Mesenchymal stem cell (in vitro differentiated cells and primary cell): ENCODE results near the gene NPFF.
A peak's percentile ranks its signal among the peaks of the same experiment; 100 is the strongest.

Source experiments
- DNase-seq: peaks from one replicate; pipeline ENCODE4 v3.0.0-alpha.2; 2013
- H2AFZ ChIP-seq: one replicate; pipeline ENCODE4 v1.6.1; 2013; ENCODE audit warnings: low read depth, mild to moderate bottlenecking, control low read depth, inconsistent platforms, low read length, moderate library complexity
- H2AK5ac ChIP-seq: 2 replicates; pipeline ENCODE4 v1.6.1; 2013; ENCODE audit warnings: low read length, moderate library complexity, mild to moderate bottlenecking, inconsistent platforms; ENCODE audit not compliant: severe bottlenecking
- H2BK120ac ChIP-seq: one replicate; pipeline ENCODE4 v1.6.1; 2013; ENCODE audit warnings: low read depth, mild to moderate bottlenecking, inconsistent platforms, low read length, moderate library complexity
- H2BK12ac ChIP-seq, 2 experiments: one replicate each; pipeline ENCODE4 v1.6.1; 2013; ENCODE audit warnings: inconsistent platforms in 2 of 2, low read length in 2 of 2, mild to moderate bottlenecking in 2 of 2, moderate library complexity in 2 of 2, control low read depth in 1 of 2
- H2BK15ac ChIP-seq: one replicate; pipeline ENCODE4 v1.6.1; 2013; ENCODE audit warnings: mild to moderate bottlenecking, low read depth, inconsistent platforms; ENCODE audit not compliant: poor library complexity, severe bottlenecking
- H2BK5ac ChIP-seq: 2 replicates; pipeline ENCODE4 v1.6.1; 2013; ENCODE audit warnings: low read depth, mild to moderate bottlenecking, low read length, control low read depth, inconsistent platforms; ENCODE audit not compliant: poor library complexity, severe bottlenecking
- H3K14ac ChIP-seq, 2 experiments: one replicate each; pipeline ENCODE4 v1.6.1; 2013; ENCODE audit warnings: inconsistent platforms in 2 of 2, low read length in 2 of 2, control low read depth in 1 of 2, mild to moderate bottlenecking in 1 of 2, moderate library complexity in 1 of 2
- H3K18ac ChIP-seq, 2 experiments: one replicate each; pipeline ENCODE4 v1.6.1; 2013; ENCODE audit warnings: inconsistent platforms in 2 of 2, low read length in 2 of 2, control low read depth in 1 of 2, low read depth in 1 of 2, mild to moderate bottlenecking in 1 of 2
- H3K23ac ChIP-seq, 2 experiments: one replicate each; pipeline ENCODE4 v1.6.1; 2013; ENCODE audit warnings: inconsistent platforms in 2 of 2, low read length in 2 of 2, mild to moderate bottlenecking in 2 of 2, moderate library complexity in 2 of 2, control low read depth in 1 of 2
- H3K27ac ChIP-seq: 2 replicates; pipeline ENCODE4 v1.5.1; 2013; ENCODE audit warnings: mild to moderate bottlenecking, moderate library complexity, low read length, control low read depth, inconsistent platforms; ENCODE audit not compliant: poor library complexity, severe bottlenecking
- H3K27me3 ChIP-seq, 2 experiments: 2 replicates each; pipeline versions ENCODE4 v1.6.1 to v1.7.0; 2013; ENCODE audit warnings: low read length in 2 of 2, mild to moderate bottlenecking in 2 of 2, moderate library complexity in 2 of 2, control low read depth in 1 of 2, inconsistent platforms in 1 of 2; ENCODE audit not compliant: control insufficient read depth in 1 of 2, insufficient read depth in 1 of 2
- H3K36me3 ChIP-seq, 2 experiments: 2 replicates each; pipeline versions ENCODE4 v1.6.1 to v1.7.0; 2013; ENCODE audit warnings: low read length in 2 of 2, control low read depth in 1 of 2, inconsistent platforms in 1 of 2, low read depth in 1 of 2, mild to moderate bottlenecking in 1 of 2; ENCODE audit not compliant: insufficient read depth in 2 of 2, control insufficient read depth in 1 of 2
- H3K4ac ChIP-seq, 2 experiments: one replicate each; pipeline ENCODE4 v1.6.1; 2013; ENCODE audit warnings: inconsistent platforms in 2 of 2, low read length in 2 of 2, mild to moderate bottlenecking in 2 of 2, moderate library complexity in 2 of 2, control low read depth in 1 of 2, low read depth in 1 of 2
- H3K4me1 ChIP-seq: 2 replicates; pipeline ENCODE4 v1.6.1; 2013; ENCODE audit warnings: low read depth, low read length, control low read depth; ENCODE audit not compliant: control insufficient read depth, insufficient read depth
- H3K4me2 ChIP-seq: 2 replicates; pipeline ENCODE4 v1.6.1; 2013; ENCODE audit warnings: low read length, mild to moderate bottlenecking, inconsistent platforms; ENCODE audit not compliant: poor library complexity, severe bottlenecking
- H3K4me3 ChIP-seq, 2 experiments: 2 replicates each; pipeline versions ENCODE4 v1.5.1 to v1.7.0; 2013; ENCODE audit warnings: low read length in 2 of 2, mild to moderate bottlenecking in 2 of 2, control low read depth in 1 of 2, low read depth in 1 of 2; ENCODE audit not compliant: insufficient read depth in 1 of 2
- H3K79me1 ChIP-seq: replicated peaks from 2 replicates; pipeline ENCODE4 v1.6.1; 2013; ENCODE audit warnings: mild to moderate bottlenecking, control low read depth, low read length, inconsistent platforms; ENCODE audit not compliant: poor library complexity, severe bottlenecking
- H3K9ac ChIP-seq: 2 replicates; pipeline ENCODE4 v1.7.0; 2013; ENCODE audit warnings: mild to moderate bottlenecking, low read length, moderate library complexity
- H3K9me3 ChIP-seq: 2 replicates; pipeline ENCODE4 v1.7.0; 2013; ENCODE audit warnings: mild to moderate bottlenecking, low read length; ENCODE audit not compliant: control insufficient read depth
- H4K8ac ChIP-seq: one replicate; pipeline ENCODE4 v1.6.1; 2013; ENCODE audit warnings: inconsistent platforms, mild to moderate bottlenecking, low read length, moderate library complexity
- H4K91ac ChIP-seq: one replicate; pipeline ENCODE4 v1.6.1; 2013; ENCODE audit warnings: mild to moderate bottlenecking, low read length, inconsistent platforms
- WGBS: methylation state at CpG from one replicate; pipeline ENCODE4 v1.1.7; 2013; ENCODE audit warnings: mixed read lengths; 5-methylcytosine and 5-hydroxymethylcytosine counted together

The NPFF gene

GRCh38 chr12:53504004-53504920 is 3.0 kb downstream of the NPFF start:
- no peak overlapping the region for H3K4ac ChIP-seq
- H2BK12ac ChIP-seq = no peak overlapping the region
- H3K4me3 ChIP-seq = no peak overlapping the region
- H2BK5ac ChIP-seq = no peak overlapping the region
- H2BK120ac ChIP-seq = no peak overlapping the region
- H3K27me3 ChIP-seq = no peaks in the 10 kb centered on the region
- H3K23ac ChIP-seq = no peak overlapping the region
- H4K91ac ChIP-seq = no peak overlapping the region
- peaks cover 36% of the 10 kb centered on the region for H3K79me1 ChIP-seq
- H2AFZ ChIP-seq = no peak overlapping the region
- 88% methylated on average over 12 of the region's 14 CpGs for WGBS
- no peak overlapping the region for H3K14ac ChIP-seq
- no peak for DNase-seq
- no peaks in the 10 kb centered on the region for H3K9me3 ChIP-seq
- no peak overlapping the region for H4K8ac ChIP-seq
- no peak overlapping the region for H3K18ac ChIP-seq
- no peak overlapping the region for H3K4me2 ChIP-seq
- H2AK5ac ChIP-seq = no peak overlapping the region
- peak overlapping the region; percentile 100 for H3K9ac ChIP-seq
- H3K4me1 ChIP-seq = peaks cover 21% of the 10 kb centered on the region
- H3K27ac ChIP-seq = no peak overlapping the region
- no peak overlapping the region for H2BK15ac ChIP-seq
- peaks cover 48 to 56% of the 10 kb centered on the region in 2 experiments for H3K36me3 ChIP-seq

- H2BK12ac ChIP-seq = no peak overlapping the region
- peaks cover 41% of the 10 kb centered on the region for H3K79me1 ChIP-seq
- no peaks in the 10 kb centered on the region for H3K9me3 ChIP-seq
- H4K91ac ChIP-seq = no peak overlapping the region
- H3K4ac ChIP-seq = no peak overlapping the region
- H3K4me1 ChIP-seq = peaks cover 27% of the 10 kb centered on the region
- no peak overlapping the region for H3K14ac ChIP-seq
- H3K23ac ChIP-seq = no peak overlapping the region
- H3K4me2 ChIP-seq = no peak overlapping the region
- H2BK15ac ChIP-seq = no peak overlapping the region
- H3K36me3 ChIP-seq = peaks cover 42 to 50% of the 10 kb centered on the region in 2 experiments
- no peak for DNase-seq
- H3K4me3 ChIP-seq = peak overlapping the region in 1 of 2 experiments; percentile 94
- 92% methylated on average over 8 of the region's 10 CpGs for WGBS
- no peak overlapping the region for H2AFZ ChIP-seq
- no peak overlapping the region for H2BK120ac ChIP-seq
- H3K18ac ChIP-seq = no peak overlapping the region
- no peaks in the 10 kb centered on the region for H3K27me3 ChIP-seq
- no peak overlapping the region for H3K27ac ChIP-seq
- H2BK5ac ChIP-seq = no peak overlapping the region
- H2AK5ac ChIP-seq = no peak overlapping the region
- no peak overlapping the region for H4K8ac ChIP-seq
- peak overlapping the region; percentile 100 for H3K9ac ChIP-seq
Observed at GRCh38 chr12:53502983-53503728, 4.1 kb downstream of the NPFF start.

- no peak overlapping the region for H3K14ac ChIP-seq
- no peak overlapping the region for H2BK5ac ChIP-seq
- DNase-seq = no peak
- peaks cover 46% of the 10 kb centered on the region for H3K79me1 ChIP-seq
- H2AFZ ChIP-seq = no peak overlapping the region
- peak overlapping the region; percentile 84 for H3K4me2 ChIP-seq
- no peaks in the 10 kb centered on the region for H3K9me3 ChIP-seq
- H2BK120ac ChIP-seq = no peak overlapping the region
- no peak overlapping the region for H3K27ac ChIP-seq
- H2BK15ac ChIP-seq = no peak overlapping the region
- H4K8ac ChIP-seq = peak overlapping the region; percentile 100
- WGBS = 91% methylated on average over 5 of the region's 9 CpGs
- peak overlapping the region in 1 of 2 experiments; percentile 37 for H3K18ac ChIP-seq
- H2AK5ac ChIP-seq = peak overlapping the region; percentile 55
- peak overlapping the region; percentile 100 for H3K9ac ChIP-seq
- H3K4ac ChIP-seq = no peak overlapping the region
- H2BK12ac ChIP-seq = no peak overlapping the region
- no peak overlapping the region for H3K23ac ChIP-seq
- peak overlapping the region in 1 of 2 experiments; percentile 94 for H3K4me3 ChIP-seq
- H3K4me1 ChIP-seq = peaks cover 32% of the 10 kb centered on the region
- H3K27me3 ChIP-seq = no peaks in the 10 kb centered on the region
- peaks cover 43 to 47% of the 10 kb centered on the region in 2 experiments for H3K36me3 ChIP-seq
- no peak overlapping the region for H4K91ac ChIP-seq
Observed at GRCh38 chr12:53502331-53502730, 5.0 kb downstream of the NPFF start.
